GM21367 (cell line): ENCODE results near the gene SLC35G4.
"Not testable (repeated sequence)": the region's sequence is repeated elsewhere in the genome, so short reads cannot be mapped to it uniquely, and the experiment has no call there.

Source experiments
- ATAC-seq: cut with Tn5 transposase; IDR thresholded peaks from one replicate; pipeline ENCODE4 v1.9.1; 2021; ENCODE audit not compliant: unreplicated experiment

SLC35G4 gene

GRCh38 chr18:11613611-11614010 lies 4.2 kb downstream of the SLC35G4 start:
- not testable (repeated sequence) for ATAC-seq

DNA sequence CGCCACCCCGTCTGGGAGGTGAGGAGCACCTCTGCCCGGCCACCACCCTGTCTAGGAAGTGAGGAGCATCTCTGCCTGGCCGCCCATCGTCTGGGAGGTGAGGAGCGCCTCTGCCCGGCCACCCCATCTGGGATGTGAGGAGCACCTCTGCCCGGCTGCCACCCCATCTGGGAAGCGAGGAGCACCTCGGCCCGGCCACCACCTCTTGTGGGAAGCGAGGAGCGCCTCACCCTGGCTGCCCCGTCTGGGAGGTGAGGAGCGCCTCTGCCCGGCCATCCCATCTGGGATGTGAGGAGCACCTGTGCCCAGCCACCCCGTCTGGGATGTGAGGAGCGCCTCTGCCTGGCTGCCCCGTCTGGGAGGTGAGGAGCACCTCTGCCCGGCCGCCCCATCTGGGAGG lies 4.6 kb downstream of the SLC35G4 start:
- not testable (repeated sequence) for ATAC-seq

DNA sequence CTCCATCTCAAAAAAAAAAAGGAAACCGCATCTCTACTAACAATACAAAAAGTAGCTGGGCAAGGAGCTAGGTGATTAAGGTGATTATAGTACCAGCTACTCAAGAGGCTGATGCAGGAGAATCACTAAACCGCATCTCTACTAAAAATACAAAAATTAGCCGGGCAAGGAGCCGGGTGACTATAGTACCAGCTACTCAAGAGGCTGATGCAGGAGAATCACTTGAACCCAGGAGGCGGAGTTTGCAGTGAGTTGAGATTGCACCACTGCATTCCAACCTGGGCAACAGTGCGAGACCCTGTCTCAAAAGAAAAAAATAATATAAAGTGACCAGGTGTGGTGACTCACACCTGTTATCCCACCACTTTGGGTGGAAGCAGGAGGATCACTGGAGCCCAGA lies 5.6 kb downstream of the SLC35G4 start:
- not testable (repeated sequence) for ATAC-seq

DNA sequence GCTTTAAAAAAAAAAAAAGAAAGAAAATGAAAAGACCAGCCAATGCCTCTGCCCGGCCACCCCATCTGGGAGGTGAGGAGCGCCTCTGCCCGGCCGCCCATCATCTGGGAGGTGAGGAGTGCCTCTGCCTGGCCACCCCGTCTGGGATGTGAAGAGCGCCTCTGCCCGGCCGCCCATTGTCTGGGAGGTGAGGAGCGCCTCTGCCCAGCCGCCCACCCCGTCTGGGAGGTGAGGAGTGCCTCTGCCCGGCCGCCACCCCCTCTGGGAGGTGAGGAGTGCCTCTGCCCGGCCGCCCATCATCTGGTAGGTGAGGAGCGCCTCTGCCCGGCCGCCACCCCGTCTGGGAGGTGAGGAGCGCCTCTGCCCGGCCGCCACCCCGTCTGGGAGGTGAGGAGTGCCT lies 37.9 kb downstream of the SLC35G4 start:
- ATAC-seq, result not testable (repeated sequence)

DNA sequence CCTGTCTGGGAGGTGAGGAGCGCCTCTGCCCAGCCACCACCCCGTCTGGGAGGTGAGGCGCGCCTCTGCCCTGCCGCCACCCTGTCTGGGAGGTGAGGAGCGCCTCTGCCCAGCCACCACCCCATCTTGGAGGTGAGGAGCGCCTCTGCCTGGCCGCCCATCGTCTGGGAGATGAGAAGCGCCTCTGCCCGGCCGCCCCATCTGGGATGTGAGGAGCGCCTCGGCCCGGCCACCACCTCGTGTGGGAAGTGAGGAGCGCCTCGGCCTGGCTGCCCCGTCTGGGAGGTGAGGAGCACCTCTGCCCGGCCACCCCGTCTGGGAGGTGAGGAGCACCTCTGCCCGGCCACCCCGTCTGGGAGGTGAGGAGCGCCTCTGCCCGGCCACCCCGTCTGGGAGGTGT lies 38.4 kb downstream of the SLC35G4 start:
- not testable (repeated sequence) for ATAC-seq

- ATAC-seq, result no peak
Observed at GRCh38 chr18:11649839-11650238, 40.4 kb downstream of the SLC35G4 start.

DNA sequence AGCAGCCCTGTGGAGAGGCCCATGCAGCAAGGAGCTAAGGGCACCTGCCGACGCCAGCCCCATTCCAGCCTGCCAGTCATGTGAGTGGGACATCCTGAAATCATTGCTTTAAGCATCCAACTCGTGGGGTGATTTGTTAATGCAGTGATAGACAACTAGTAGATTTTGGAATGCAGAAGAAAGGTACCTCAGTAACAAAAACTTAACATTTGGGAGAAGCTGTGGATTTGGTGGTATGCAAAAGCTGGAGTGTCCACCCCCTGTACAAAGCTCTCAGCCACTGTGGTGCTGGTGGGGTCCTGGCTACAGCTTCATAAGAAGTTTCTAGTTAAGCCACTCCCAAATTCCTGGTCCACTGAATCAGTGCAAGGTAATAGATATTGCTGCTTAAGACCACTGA lies 42.5 kb downstream of the SLC35G4 start:
- no peak for ATAC-seq

DNA sequence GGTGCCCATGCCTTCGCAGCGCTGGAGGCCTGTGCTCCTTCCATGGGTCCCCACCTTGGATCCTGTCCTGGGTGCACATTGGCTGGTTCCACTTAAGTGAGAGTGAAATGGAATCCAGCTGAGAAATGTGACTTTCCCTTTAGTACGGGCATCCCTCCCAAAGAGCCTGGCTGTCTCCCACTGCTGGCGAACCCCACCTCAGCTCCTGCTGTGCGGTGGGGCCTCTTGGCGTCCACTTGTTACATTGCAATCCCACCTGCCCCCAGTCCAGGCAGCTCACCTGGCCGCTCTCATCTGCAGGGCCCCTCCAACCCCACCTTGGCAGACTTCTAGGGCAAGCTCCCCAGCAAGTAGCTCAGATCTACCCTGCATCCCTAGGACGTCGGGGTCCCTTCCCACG lies 44.1 kb downstream of the SLC35G4 start:
- ATAC-seq, result no peak

- no peak for ATAC-seq
Observed at GRCh38 chr18:11654736-11655605, 45.6 kb downstream of the SLC35G4 start.

- no peak for ATAC-seq
Observed at GRCh38 chr18:11655606-11655932, 46.2 kb downstream of the SLC35G4 start.

GRCh38 chr18:11657152-11657551 lies 47.8 kb downstream of the SLC35G4 start:
- no peak for ATAC-seq

DNA sequence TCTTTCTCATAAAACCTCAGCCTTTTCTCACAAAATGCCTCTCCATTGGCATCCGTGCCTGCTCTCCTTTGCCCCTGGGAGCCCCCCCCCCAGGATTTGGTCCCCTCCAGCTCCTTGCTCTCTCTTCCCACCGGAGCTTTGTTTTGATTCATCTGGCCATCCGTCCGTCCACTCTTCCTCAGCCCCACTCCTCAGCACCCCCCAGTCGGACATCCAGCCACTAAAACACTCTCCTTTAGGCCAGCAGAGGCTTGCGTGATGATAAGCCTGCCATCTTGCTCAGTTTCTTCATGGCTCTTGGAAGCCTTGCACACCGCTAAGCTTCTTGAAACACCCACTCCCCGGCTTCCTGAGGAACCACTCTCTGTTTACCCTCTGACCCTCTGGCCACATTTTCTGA lies 48.2 kb downstream of the SLC35G4 start:
- no peak for ATAC-seq

DNA sequence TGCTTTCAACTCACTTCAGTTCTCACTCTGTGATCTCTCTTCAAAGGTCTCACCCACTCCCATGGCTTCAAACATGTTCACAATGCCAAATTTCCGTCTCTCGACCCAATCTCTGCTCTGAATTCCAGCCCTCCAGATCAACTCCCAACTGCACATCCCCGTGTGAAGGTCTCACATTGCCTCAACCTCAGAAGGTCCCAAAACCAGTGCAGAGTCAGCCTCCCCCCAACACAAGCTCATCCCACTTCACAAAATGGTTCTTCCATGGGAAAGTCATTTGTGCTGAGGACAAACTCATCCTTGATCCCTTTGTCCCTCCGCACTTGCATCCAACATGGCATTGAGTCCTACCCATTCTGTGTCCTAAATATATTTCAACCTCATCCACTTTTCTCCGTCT lies 48.6 kb downstream of the SLC35G4 start:
- ATAC-seq, result no peak

- ATAC-seq, result no peak
Observed at GRCh38 chr18:11658989-11659388, 49.6 kb downstream of the SLC35G4 start.
